GM19328 (cell line): ENCODE results near the gene VPS39.

Experiments used
- ATAC-seq: cut with Tn5 transposase; IDR thresholded peaks from one replicate; pipeline ENCODE4 v1.9.1; 2021; ENCODE audit warnings: mild to moderate bottlenecking, moderate library complexity; ENCODE audit not compliant: unreplicated experiment

Gene VPS39

GRCh38 chr15:42131826-42132806 is 76.0 kb downstream of the VPS39 start:
- ATAC-seq, result no peak

DNA sequence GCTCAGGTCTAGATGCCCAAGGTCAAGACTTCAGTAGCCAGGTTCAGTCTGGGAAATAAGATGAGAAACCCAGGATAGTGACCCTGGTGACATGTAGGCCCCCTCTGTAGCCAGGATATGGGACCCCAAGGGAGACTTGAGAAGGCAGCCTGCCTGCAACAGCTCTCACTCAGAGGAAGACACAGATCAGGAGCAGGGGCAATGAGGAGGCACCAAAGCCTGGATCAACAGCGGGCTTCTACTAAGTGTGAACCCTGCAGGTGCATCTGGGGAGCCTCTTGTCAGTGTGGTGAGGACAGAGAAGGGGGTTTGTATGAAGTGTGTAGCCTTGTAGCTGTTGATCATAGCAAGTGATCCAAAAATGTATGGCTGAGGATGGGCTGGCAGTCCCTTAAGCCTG is 77.1 kb downstream of the VPS39 start:
- ATAC-seq, result no peak

DNA sequence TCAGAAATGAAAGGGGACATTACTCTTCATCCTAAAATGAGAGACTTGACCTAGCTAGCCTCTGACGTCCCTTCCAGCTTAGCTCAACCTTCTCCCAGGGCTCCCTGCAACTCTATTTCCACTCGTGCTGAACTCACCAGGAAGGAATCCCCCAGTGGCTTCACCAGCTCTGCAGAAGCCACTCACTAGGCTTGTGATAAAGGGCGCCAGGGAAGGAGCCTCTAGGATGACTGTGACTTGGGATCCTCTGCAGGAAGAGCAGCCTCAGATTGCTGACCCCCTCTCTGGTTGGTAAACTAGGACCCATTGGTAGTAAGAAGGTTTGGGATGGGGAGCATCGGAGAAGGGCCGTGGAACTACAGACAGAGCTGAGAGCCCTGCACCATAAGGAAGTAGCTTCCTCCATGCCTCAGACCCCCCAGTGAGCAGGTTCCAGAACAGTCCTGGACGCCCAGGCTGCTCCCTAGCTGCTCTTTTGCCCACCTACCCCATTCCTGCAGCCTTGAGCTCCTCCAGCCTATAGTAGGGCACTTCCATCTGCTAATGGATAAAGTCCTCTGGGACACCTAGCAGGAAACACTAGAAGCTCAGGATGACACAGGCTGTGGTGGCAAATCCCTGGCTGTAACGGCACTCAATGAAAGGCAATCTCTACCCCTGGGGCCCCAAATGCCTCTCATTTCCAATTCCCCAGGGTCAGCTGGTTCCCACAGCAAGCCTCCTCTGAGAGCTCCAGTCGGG is 77.7 kb downstream of the VPS39 start:
- no peak for ATAC-seq

DNA sequence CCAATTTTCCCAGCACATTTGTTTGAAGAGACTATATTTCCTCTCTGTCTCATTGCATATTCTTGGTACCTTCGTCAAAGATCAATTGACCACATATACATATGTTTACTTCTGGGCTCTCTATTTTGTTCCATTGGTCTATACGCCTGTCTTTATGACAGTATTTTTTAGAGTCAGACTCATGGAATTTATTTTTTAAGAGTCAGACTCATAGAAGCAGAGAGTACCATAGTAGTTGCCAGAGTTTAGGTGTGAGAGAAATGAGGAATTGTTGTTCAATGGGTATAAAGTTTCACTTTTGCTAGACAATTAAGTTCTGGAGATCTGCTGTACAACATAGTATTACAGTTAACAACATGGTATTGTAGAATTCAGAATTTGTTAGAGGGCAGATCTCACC is 78.7 kb downstream of the VPS39 start:
- no peak for ATAC-seq

- no peak for ATAC-seq
Observed at GRCh38 chr15:42128476-42128875, 79.6 kb downstream of the VPS39 start.

- no peak for ATAC-seq
Observed at GRCh38 chr15:42123546-42123945, 84.6 kb downstream of the VPS39 start.

DNA sequence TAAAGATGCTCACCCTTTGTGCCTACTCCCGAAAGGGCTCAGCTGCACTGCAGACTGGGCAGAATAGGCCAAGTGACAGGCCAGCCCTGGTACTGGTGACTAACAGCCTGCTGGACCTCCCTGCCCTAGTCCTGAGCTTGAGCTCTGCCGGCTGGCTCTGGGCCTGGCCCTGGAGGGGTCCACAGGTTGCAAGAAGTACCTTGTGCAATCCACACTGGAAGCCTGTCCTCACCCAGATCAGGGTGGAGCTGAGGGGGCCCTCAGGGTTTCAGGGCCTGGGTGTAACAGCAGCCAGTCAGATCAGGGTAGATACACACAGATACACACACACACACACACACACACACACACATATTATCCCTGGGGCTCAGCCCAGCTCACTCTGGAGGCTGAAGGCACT is 86.4 kb downstream of the VPS39 start:
- ATAC-seq, result no peak

DNA sequence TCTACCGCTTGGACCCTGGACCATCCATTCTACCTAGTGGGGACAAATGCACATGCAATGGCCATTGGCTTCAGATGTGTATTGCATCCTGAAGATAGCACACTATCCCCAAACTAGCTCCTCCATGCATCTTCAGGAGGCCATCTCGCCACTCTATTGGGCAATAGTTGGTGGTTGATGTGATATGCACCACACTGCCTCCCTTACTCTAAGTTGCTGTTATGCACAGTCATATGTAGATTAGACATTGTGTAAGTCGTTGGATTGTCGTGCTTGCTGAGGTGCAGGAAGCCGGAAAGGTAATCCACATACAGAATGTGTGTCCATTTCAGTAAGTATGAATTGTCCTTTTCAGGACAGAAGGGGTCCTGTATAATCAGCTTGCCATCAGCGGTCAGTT is 87.1 kb downstream of the VPS39 start:
- ATAC-seq, result no peak

DNA sequence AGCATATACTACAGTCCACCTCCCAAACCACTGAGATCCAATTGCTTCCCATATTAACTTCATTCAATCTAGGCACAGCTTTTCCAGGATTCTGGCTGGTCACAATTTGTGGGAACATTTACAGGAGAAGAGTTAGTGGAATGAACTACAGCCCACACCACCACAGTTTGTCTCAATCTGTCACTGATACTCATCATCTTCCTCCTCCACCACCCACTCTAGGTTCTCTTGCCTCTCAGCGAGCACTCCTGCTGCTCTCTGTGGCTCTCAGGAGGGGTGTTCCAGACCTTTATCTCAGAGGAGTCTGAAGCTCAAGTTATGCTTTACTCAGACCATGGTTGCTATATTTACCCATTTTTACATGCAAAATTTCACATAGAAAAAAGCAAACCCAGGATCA is 87.8 kb downstream of the VPS39 start:
- ATAC-seq, result no peak

DNA sequence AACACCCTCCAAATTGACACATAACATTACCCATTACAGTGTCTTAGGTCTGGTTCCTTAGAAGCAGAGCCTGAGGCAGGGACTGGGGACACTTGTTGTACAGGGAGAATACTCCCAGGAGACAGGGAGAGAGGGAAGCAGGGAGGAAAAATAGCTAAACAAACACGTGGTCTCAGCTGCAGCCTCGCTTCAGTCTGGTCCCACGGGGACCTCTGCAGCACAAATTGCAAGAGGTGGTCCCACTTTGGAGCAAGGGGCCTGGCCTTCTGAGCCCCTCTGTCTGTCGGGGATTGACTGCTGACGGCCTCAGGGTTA is 88.7 kb downstream of the VPS39 start:
- no peak for ATAC-seq

DNA sequence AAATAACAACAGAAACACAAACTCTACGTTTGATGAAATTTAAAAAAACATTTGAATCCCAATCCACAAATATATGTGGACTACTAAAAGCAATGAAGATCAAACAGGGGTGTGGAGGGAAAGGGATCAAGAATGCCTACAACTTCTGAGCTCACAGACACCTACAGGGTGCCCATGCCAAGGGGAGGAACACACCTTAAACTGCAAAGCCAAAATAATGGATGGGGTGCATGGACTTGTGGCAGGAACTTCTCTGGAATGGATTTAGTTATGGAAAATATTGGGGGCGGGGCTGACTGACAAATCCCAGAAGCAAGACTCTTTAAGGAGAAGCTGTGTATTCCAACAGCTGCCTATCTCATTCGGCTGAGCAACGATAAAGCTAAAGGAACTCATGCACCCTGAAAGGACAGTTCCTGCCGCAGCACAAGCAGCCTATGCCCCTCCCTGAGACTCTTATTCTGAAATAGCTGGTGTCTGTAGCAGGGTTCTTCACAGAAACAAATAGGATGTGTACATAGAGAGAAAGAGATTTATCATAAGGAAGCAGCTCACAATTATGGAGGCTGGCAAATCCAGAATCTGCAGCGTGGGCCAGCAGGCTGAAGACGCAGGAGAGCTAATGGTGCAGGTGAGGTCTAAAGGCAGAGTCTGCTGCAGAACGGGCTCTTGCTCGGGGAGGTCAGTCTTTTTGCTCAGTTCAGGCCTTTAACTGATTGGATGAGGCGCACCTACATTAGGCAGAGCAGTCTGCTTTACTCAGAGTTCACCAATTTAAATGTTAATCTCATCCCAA is 89.3 kb downstream of the VPS39 start:
- no peak for ATAC-seq

DNA sequence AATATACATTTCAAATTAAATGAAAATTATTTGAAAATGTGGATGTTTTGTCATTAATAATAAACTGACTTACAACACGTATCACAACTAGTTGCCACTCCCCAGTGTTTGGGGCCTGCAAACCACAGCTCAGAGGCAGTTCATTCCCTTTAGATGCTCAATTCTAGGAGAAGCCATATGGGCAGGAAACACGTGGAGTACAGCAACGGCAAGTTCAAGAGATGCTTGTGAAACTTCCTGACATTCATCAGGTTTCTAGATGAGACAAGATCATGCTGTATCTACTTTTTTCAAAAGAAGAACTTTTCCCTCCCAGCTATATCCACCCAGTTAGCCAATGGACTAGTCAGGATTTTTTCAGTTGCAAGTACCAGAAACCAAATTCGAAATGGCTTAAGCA is 96.2 kb downstream of the VPS39 start:
- no peak for ATAC-seq

DNA sequence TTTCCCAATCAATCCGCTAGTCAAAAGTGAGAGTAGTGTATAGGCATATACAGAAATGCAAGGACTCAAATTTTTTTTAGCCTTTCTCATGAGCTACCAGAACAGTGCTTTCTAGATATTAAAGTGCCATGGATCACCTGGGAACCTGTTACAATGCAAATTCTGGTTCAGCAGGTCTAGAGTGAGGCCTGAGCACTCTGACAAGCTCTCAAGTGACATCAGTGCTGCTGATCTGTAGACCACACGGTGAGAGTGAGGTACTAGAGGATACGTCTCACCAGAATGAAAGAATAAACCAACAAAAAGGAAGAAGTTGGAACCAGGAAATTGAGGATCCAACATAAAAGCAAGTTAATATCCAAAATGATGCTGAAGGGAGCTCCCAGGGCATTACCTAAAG is 97.7 kb downstream of the VPS39 start:
- no peak for ATAC-seq

GRCh38 chr15:42108806-42109205 is 99.3 kb downstream of the VPS39 start:
- no peak for ATAC-seq
